HG03520 (cell line): Measurements from ENCODE around the gene GALE.
"Not testable (repeated sequence)": the region's sequence is repeated elsewhere in the genome, so short reads cannot be mapped to it uniquely, and the experiment has no call there.

ENCODE experiments used
- ATAC-seq: cut with Tn5 transposase; IDR thresholded peaks from one replicate; pipeline ENCODE4 v1.9.1; 2021; ENCODE audit warnings: mild to moderate bottlenecking, moderate library complexity; ENCODE audit not compliant: unreplicated experiment

Gene GALE

GRCh38 chr1:23800400-23801337 is at the start of gene GALE:
Gene GALE, minus strand, starts transcription at chr1:23800754. Its CDS starts 1,747 bp downstream, at chr1:23799007.
- peak; percentile 63 for ATAC-seq

GRCh38 chr1:23848673-23849616 is 48.4 kb upstream of the GALE start:
- no peak for ATAC-seq

- ATAC-seq, result not testable (repeated sequence)
Observed at GRCh38 chr1:23847482-23848095, 47.0 kb upstream of the GALE start.

GRCh38 chr1:23845163-23845562 is 44.6 kb upstream of the GALE start:
- no peak for ATAC-seq

- no peak for ATAC-seq
Observed at GRCh38 chr1:23843644-23844043, 43.1 kb upstream of the GALE start.

- ATAC-seq, result no peak
Observed at GRCh38 chr1:23838401-23838866, 37.9 kb upstream of the GALE start.

- ATAC-seq, result no peak
Observed at GRCh38 chr1:23837908-23838307, 37.4 kb upstream of the GALE start.

- ATAC-seq, result no peak
Observed at GRCh38 chr1:23836037-23836436, 35.5 kb upstream of the GALE start.

GRCh38 chr1:23834156-23834555 is 33.6 kb upstream of the GALE start:
- not testable (repeated sequence) for ATAC-seq

- ATAC-seq, result no peak
Observed at GRCh38 chr1:23827717-23828116, 27.2 kb upstream of the GALE start.

GRCh38 chr1:23826590-23826989 is 26.0 kb upstream of the GALE start:
- ATAC-seq, result not testable (repeated sequence)

GRCh38 chr1:23825762-23826522 is 25.4 kb upstream of the GALE start:
- no peak for ATAC-seq

- peak; percentile 76 for ATAC-seq
Observed at GRCh38 chr1:23825076-23825761, 24.7 kb upstream of the GALE start, which contains the start of gene HMGCL. Gene HMGCL, minus strand, starts transcription at chr1:23825429. Its CDS starts 14 bp downstream, at chr1:23825415.

GRCh38 chr1:23824711-23825075 is 24.1 kb upstream of the GALE start:
- no peak for ATAC-seq

- ATAC-seq, result no peak
Observed at GRCh38 chr1:23823767-23824166, 23.2 kb upstream of the GALE start.

- ATAC-seq, result no peak
Observed at GRCh38 chr1:23817633-23818032, 17.1 kb upstream of the GALE start.

- ATAC-seq, result no peak
Observed at GRCh38 chr1:23816906-23817305, 16.4 kb upstream of the GALE start.

GRCh38 chr1:23816361-23816760 is 15.8 kb upstream of the GALE start:
- no peak for ATAC-seq

- ATAC-seq, result no peak
Observed at GRCh38 chr1:23814016-23814415, 13.5 kb upstream of the GALE start.
